Gastrocnemius medialis (tissue), 4 donors: Measurements from ENCODE around the gene PPP1R16B. TPM values are rescaled to one million over a fixed set of nuclear protein-coding genes. Genes with fewer than 3 reads are reported as not detected.

Experiments used
- ATAC-seq, 2 donors: fragments of 150-250 bp; one replicate each; pipeline ENCODE4 v1.9.1; 2016
- DNase-seq, 2 donors: peaks; one replicate each; pipeline ENCODE4 v3.0.0-alpha.2; 2019
- H3K27ac ChIP-seq, 4 donors: fragments of 200-600 bp; sonication (generic); 1 replicate in 1 of 4; 2 replicates in 3 of 4; pipeline ENCODE4 v1.5.1; 2016 to 2018; ENCODE audit warnings: mild to moderate bottlenecking in 2 of 4, moderate library complexity in 1 of 4
- H3K27me3 ChIP-seq, 3 donors: fragments of 200-600 bp; sonication (generic) in 2 of 3; 1 replicate in 1 of 3; 2 replicates in 2 of 3; pipeline versions ENCODE4 v1.5.1 to v1.6.0; 2016 to 2019; ENCODE audit warnings: mild to moderate bottlenecking in 1 of 3, moderate library complexity in 1 of 3
- H3K36me3 ChIP-seq, 2 donors: fragments of 200-600 bp; sonication (generic) in 1 of 2; one replicate each; pipeline ENCODE4 v1.5.1; 2017 to 2018
- H3K4me1 ChIP-seq, 2 donors: fragments of 200-600 bp; sonication (generic) in 1 of 2; one replicate each; pipeline ENCODE4 v1.5.1; 2016 to 2017; ENCODE audit warnings: mild to moderate bottlenecking in 2 of 2
- H3K4me3 ChIP-seq, 4 donors: fragments of 200-600 bp; sonication (generic) in 3 of 4; 1 replicate in 1 of 4; 2 replicates in 3 of 4; pipeline ENCODE4 v1.5.1; 2016 to 2019; ENCODE audit warnings: mild to moderate bottlenecking in 2 of 4
- H3K9me3 ChIP-seq, 3 donors: fragments of 200-600 bp; sonication (generic) in 2 of 3; 1 replicate in 1 of 3; 2 replicates in 2 of 3; pipeline ENCODE4 v1.5.1; 2016 to 2019
- CTCF ChIP-seq, 5 experiments: fragments of 450-650 bp in 3 of 5; fragments of 200-600 bp in 2 of 5; sonication (generic) in 2 of 5; IDR thresholded peaks in 4 of 5; conservative IDR thresholded peaks in 1 of 5; 1 replicate in 4 of 5; 2 replicates in 1 of 5; pipeline ENCODE4 v1.5.1; 2016 to 2019; ENCODE audit warnings: antibody characterized with exemption in 5 of 5, mild to moderate bottlenecking in 3 of 5, moderate library complexity in 3 of 5
- POLR2A ChIP-seq, 2 donors: fragments of 450-650 bp; IDR thresholded peaks; one replicate each; pipeline ENCODE4 v1.6.1; 2017; ENCODE audit warnings: antibody characterized with exemption in 2 of 2, mild to moderate bottlenecking in 2 of 2, moderate library complexity in 2 of 2
- in situ Hi-C, 4 donors: fragments of 200-750 bp; cut with MboI; loops; one replicate each; pipeline versions ENCODE4 v1.15.0 to v1.8.0; 2017; ENCODE audit warnings: low sequenced_read_pairs in 4 of 4
- intact Hi-C: fragments of 100-400 bp; cut with DNase I; formaldehyde crosslinking; loops from one replicate; pipeline ENCODE4 v1.15.1; 2023; ENCODE audit warnings: low total_unique reads
- total RNA-seq, 4 donors: library from RNA; depleted of rRNA; stranded (reverse); fragments of >200 nt; gene quantifications; one replicate each; pipeline versions ENCODE4 v1.1.0 to v1.2.3, GENCODE V29; 2016

PPP1R16B gene
- total RNA-seq, 4 donors from 2014 or later: 0.16 to 2.4 (median 0.59) TPM

- Histone ChIP-seq H3K9me3 (peaks cover 0 to 8% (median 0%) of the 10 kb centered on the region in 3 donors), H3K27me3 (peaks cover 0 to 4% (median 0%) of the 10 kb centered on the region in 3 donors), H3K4me3 (no peak overlapping the region), H3K36me3 (no peaks in the 10 kb centered on the region), H3K4me1 (no peaks in the 10 kb centered on the region), H3K27ac (no peak overlapping the region)
- TF ChIP-seq POLR2A (IDR thresholded peaks at IDR 0.05): no peak
- no peak for TF ChIP-seq CTCF (IDR thresholded peaks at IDR 0.05 in 4 of 5, conservative IDR thresholded peaks at IDR 0.05 in 1 of 5)
- DNase-seq (no peak), ATAC-seq (no peak)
- intact Hi-C loops (no loop called here), in situ Hi-C loops (no loop called here)
Observed at GRCh38 chr20:38900606-38901005, 95.1 kb downstream of the PPP1R16B start.

- ATAC-seq (no peak), DNase-seq (no peak)
- peaks cover 0 to 8% (median 0%) of the 10 kb centered on the region in 3 donors for H3K9me3 ChIP-seq
- intact Hi-C loops: no loop called here
- no peak overlapping the region for H3K27ac ChIP-seq
- peaks cover 0 to 3% (median 0%) of the 10 kb centered on the region in 3 donors for H3K27me3 ChIP-seq
- in situ Hi-C loops: no loop called here
- no peak for TF ChIP-seq CTCF (IDR thresholded peaks at IDR 0.05 in 4 of 5, conservative IDR thresholded peaks at IDR 0.05 in 1 of 5)
- TF ChIP-seq POLR2A (IDR thresholded peaks at IDR 0.05): no peak
- no peaks in the 10 kb centered on the region for H3K4me1 ChIP-seq
- no peak overlapping the region for H3K4me3 ChIP-seq
- no peaks in the 10 kb centered on the region for H3K36me3 ChIP-seq
Observed at GRCh38 chr20:38902601-38903000, 97.1 kb downstream of the PPP1R16B start.

DNA sequence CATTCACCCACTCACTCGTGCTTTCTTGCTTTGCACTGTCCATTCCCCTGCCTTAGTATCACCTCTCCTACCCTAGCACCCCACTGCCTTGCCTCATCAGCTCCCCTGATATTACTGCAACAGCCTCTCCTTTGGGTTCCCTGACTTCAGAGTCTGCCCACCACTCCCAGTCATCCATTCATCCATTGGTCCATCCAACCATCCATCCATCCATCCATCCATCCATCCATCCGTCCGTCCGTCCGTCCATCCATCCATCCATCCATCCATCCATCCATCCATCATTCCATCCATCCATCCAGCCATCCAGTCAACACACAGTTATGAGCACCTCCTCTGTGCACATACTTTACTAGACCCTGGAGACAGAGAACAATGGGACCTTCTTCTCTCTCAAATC is 97.8 kb downstream of the PPP1R16B start:
- H3K9me3 ChIP-seq: peaks cover 0 to 8% (median 0%) of the 10 kb centered on the region in 3 donors
- DNase-seq (no peak), ATAC-seq (no peak)
- H3K4me1 ChIP-seq: no peaks in the 10 kb centered on the region
- in situ Hi-C loops: no loop called here
- H3K27ac ChIP-seq: no peak overlapping the region
- H3K36me3 ChIP-seq: no peaks in the 10 kb centered on the region
- H3K4me3 ChIP-seq: no peak overlapping the region
- no peak for TF ChIP-seq POLR2A (IDR thresholded peaks at IDR 0.05)
- TF ChIP-seq CTCF (IDR thresholded peaks at IDR 0.05 in 4 of 5, conservative IDR thresholded peaks at IDR 0.05 in 1 of 5): no peak
- H3K27me3 ChIP-seq: no peaks in the 10 kb centered on the region
- intact Hi-C loops: no loop called here

- Histone ChIP-seq H3K9me3 (peaks cover 0 to 8% (median 0%) of the 10 kb centered on the region in 3 donors), H3K4me1 (no peaks in the 10 kb centered on the region), H3K27ac (no peak overlapping the region), H3K27me3 (no peaks in the 10 kb centered on the region), H3K4me3 (no peak overlapping the region), H3K36me3 (no peaks in the 10 kb centered on the region)
- DNase-seq (no peak), ATAC-seq (no peak)
- intact Hi-C loops (no loop called here), in situ Hi-C loops (no loop called here)
- TF ChIP-seq CTCF (IDR thresholded peaks at IDR 0.05 in 4 of 5, conservative IDR thresholded peaks at IDR 0.05 in 1 of 5): no peak
- no peak for TF ChIP-seq POLR2A (IDR thresholded peaks at IDR 0.05)
Observed at GRCh38 chr20:38905375-38905774, 99.9 kb downstream of the PPP1R16B start.
